Liver (tissue), 9 donors: ENCODE results near the gene CALU. TPM values are rescaled to one million over a fixed set of nuclear protein-coding genes. Genes with fewer than 3 reads are reported as not detected.

Experiments
- DNase-seq: peaks from one replicate; pipeline ENCODE4 v3.0.0-alpha.2; 2017; ENCODE audit warnings: low spot score
- H3K27ac ChIP-seq, 2 donors: one replicate each; pipeline ENCODE4 v1.7.0; 2013; ENCODE audit warnings: inconsistent platforms in 2 of 2, low read length in 2 of 2, control low read depth in 1 of 2, low read depth in 1 of 2, mild to moderate bottlenecking in 1 of 2
- H3K27me3 ChIP-seq, 4 donors: one replicate each; pipeline versions ENCODE4 v1.6.1 to v1.7.0; 2013; ENCODE audit warnings: low read length in 3 of 4, inconsistent platforms in 1 of 4, mild to moderate bottlenecking in 1 of 4, moderate library complexity in 1 of 4; ENCODE audit not compliant: control insufficient read depth in 4 of 4, insufficient read depth in 4 of 4
- H3K36me3 ChIP-seq, 4 donors: one replicate each; pipeline versions ENCODE4 v1.6.1 to v1.7.0; 2013; ENCODE audit warnings: low read length in 3 of 4, mild to moderate bottlenecking in 3 of 4, low read depth in 1 of 4, moderate library complexity in 1 of 4; ENCODE audit not compliant: control insufficient read depth in 4 of 4, insufficient read depth in 3 of 4
- H3K4me1 ChIP-seq, 4 donors: one replicate each; pipeline versions ENCODE4 v1.6.1 to v1.7.0; 2013; ENCODE audit warnings: low read length in 3 of 4, mild to moderate bottlenecking in 3 of 4, moderate library complexity in 1 of 4; ENCODE audit not compliant: control insufficient read depth in 4 of 4, insufficient read depth in 4 of 4
- H3K4me3 ChIP-seq, 3 donors: one replicate each; pipeline versions ENCODE4 v1.6.1 to v1.7.0; 2013; ENCODE audit warnings: low read length in 3 of 3, control low read depth in 1 of 3, low read depth in 1 of 3, mild to moderate bottlenecking in 1 of 3
- H3K9ac ChIP-seq, 2 donors: one replicate each; pipeline ENCODE4 v1.7.0; 2013; ENCODE audit warnings: low read length in 2 of 2, mild to moderate bottlenecking in 2 of 2, moderate library complexity in 2 of 2, control low read depth in 1 of 2, low read depth in 1 of 2
- H3K9me3 ChIP-seq, 4 donors: one replicate each; pipeline versions ENCODE4 v1.6.1 to v1.7.0; 2013; ENCODE audit warnings: low read length in 3 of 4; ENCODE audit not compliant: control insufficient read depth in 4 of 4
- EGR1 ChIP-seq, 2 donors: IDR thresholded peaks; 2 replicates each; pipeline ENCODE4 v1.6.1; 2016 to 2018; ENCODE audit warnings: antibody characterized with exemption in 2 of 2, low read depth in 2 of 2
- FOXA1 ChIP-seq: IDR thresholded peaks from 2 replicates; pipeline ENCODE4 v1.6.1; 2016; ENCODE audit warnings: antibody characterized with exemption
- FOXA2 ChIP-seq: IDR thresholded peaks from 2 replicates; pipeline ENCODE4 v1.6.1; 2016; ENCODE audit warnings: antibody characterized with exemption
- GABPA ChIP-seq, 2 donors: IDR thresholded peaks in 1 of 2; conservative IDR thresholded peaks in 1 of 2; 2 replicates each; pipeline ENCODE4 v1.6.1; 2016; ENCODE audit warnings: antibody characterized with exemption in 2 of 2, mild to moderate bottlenecking in 1 of 2, moderate library complexity in 1 of 2
- HNF4A ChIP-seq, 2 donors: conservative IDR thresholded peaks; 2 replicates each; pipeline ENCODE4 v1.6.1; 2016; ENCODE audit warnings: antibody characterized with exemption in 2 of 2, mild to moderate bottlenecking in 2 of 2
- HNF4G ChIP-seq: IDR thresholded peaks from 2 replicates; pipeline ENCODE4 v1.6.1; 2016; ENCODE audit warnings: antibody characterized with exemption
- MAX ChIP-seq: IDR thresholded peaks from 2 replicates; pipeline ENCODE4 v1.6.1; 2016; ENCODE audit warnings: antibody characterized with exemption
- RAD21 ChIP-seq, 2 donors: IDR thresholded peaks; 2 replicates each; pipeline ENCODE4 v1.6.1; 2016; ENCODE audit warnings: antibody characterized with exemption in 2 of 2, mild to moderate bottlenecking in 2 of 2
- RXRA ChIP-seq, 2 donors: IDR thresholded peaks; 2 replicates each; pipeline ENCODE4 v1.6.1; 2017 to 2018; ENCODE audit warnings: antibody characterized with exemption in 2 of 2, mild to moderate bottlenecking in 1 of 2
- SP1 ChIP-seq: IDR thresholded peaks from 2 replicates; pipeline ENCODE4 v1.6.1; 2018; ENCODE audit warnings: antibody characterized with exemption, mild to moderate bottlenecking
- TAF1 ChIP-seq: conservative IDR thresholded peaks from 2 replicates; pipeline ENCODE4 v1.6.1; 2016; ENCODE audit warnings: antibody characterized with exemption, mild to moderate bottlenecking
- ZBTB33 ChIP-seq: IDR thresholded peaks from 2 replicates; pipeline ENCODE4 v1.6.1; 2016; ENCODE audit warnings: antibody characterized with exemption
- WGBS: extraction: QIAGEN DNeasy Blood & Tissue Kit; methylation state at CpG from one replicate; pipeline ENCODE4 v1.1.7; 2013; 5-methylcytosine and 5-hydroxymethylcytosine counted together
- polyA plus RNA-seq, 2 donors: library from polyadenylated mRNA; stranded (reverse) in 1 of 2; unstranded in 1 of 2; fragments of 200-250 nt in 1 of 2; fragments of >200 nt in 1 of 2; fragmentation: Nextera tagmentation in 1 of 2; extraction: Ambion mirVana in 1 of 2; gene quantifications; one replicate each; pipeline versions ENCODE4 v1.2.1 to v1.2.3, GENCODE V29; 2013 to 2015
- total RNA-seq, 2 donors: library from RNA; depleted of rRNA; stranded (reverse); fragments of >200 nt; gene quantifications; one replicate each; pipeline ENCODE4 v1.2.3, GENCODE V29; 2014
- TF ChIP-seq, protein P1 (sequence below): IDR thresholded peaks from 2 replicates; pipeline ENCODE4 v1.6.1; 2016; ENCODE audit warnings: antibody characterized with exemption
- TF ChIP-seq, protein P2 (sequence below): fragments of 150-350 bp; IDR thresholded peaks from 2 replicates; pipeline ENCODE4 v1.5.1; 2017; ENCODE audit warnings: improper control_type of control experiment, low read depth, low read length; ENCODE audit not compliant: missing input control
- TF ChIP-seq, protein P3 (sequence below): IDR thresholded peaks from 2 replicates; pipeline ENCODE4 v1.6.1; 2016; ENCODE audit warnings: antibody characterized with exemption, mild to moderate bottlenecking
- donor health status: healthy.
- donor health status: healthy.
- donor health status: healthy.
- donor health status: healthy.
- donor health status: healthy.

CALU gene
- total and polyA plus RNA-seq, 4 donors, result 37.1 to 57.9 (median 42.5) TPM

GRCh38 chr7:128731184-128731583 lies 8.0 kb upstream of the CALU start (continued):
- TF ChIP-seq ZBTB33 (no peak), SP1 (no peak)

- no peaks in the 10 kb centered on the region for H3K4me1 ChIP-seq
- WGBS, result 81% methylated on average over 2 of the region's 2 CpGs
Measured at GRCh38 chr7:128732521-128733277, 6.5 kb upstream of the CALU start.

More at GRCh38 chr7:128732521-128733277, 6.5 kb upstream of the CALU start:
- Histone ChIP-seq H3K9ac (no peak overlapping the region), H3K9me3 (no peaks in the 10 kb centered on the region), H3K27ac (no peak overlapping the region), H3K27me3 (no peaks in the 10 kb centered on the region), H3K4me3 (no peak overlapping the region), H3K36me3 (no peaks in the 10 kb centered on the region)
- DNase-seq, result no peak
- TF ChIP-seq HNF4G (no peak), FOXA2 (no peak), FOXA1 (no peak), RXRA (IDR thresholded peaks at IDR 0.05) (no peak), SP1 (no peak), HNF4A (conservative IDR thresholded peaks at IDR 0.05) (no peak), ZBTB33 (no peak), GABPA (IDR thresholded peaks at IDR 0.05 in 1 of 2, conservative IDR thresholded peaks at IDR 0.05 in 1 of 2) (no peak), TAF1 (no peak), MAX (no peak), EGR1 (IDR thresholded peaks at IDR 0.05; ENCODE audit: low read depth in 2 of 2) (no peak), RAD21 (IDR thresholded peaks at IDR 0.05) (no peak)
- TF ChIP-seq, protein P1, sequence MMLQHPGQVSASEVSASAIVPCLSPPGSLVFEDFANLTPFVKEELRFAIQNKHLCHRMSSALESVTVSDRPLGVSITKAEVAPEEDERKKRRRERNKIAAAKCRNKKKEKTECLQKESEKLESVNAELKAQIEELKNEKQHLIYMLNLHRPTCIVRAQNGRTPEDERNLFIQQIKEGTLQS, result no peak
- TF ChIP-seq, protein P2, sequence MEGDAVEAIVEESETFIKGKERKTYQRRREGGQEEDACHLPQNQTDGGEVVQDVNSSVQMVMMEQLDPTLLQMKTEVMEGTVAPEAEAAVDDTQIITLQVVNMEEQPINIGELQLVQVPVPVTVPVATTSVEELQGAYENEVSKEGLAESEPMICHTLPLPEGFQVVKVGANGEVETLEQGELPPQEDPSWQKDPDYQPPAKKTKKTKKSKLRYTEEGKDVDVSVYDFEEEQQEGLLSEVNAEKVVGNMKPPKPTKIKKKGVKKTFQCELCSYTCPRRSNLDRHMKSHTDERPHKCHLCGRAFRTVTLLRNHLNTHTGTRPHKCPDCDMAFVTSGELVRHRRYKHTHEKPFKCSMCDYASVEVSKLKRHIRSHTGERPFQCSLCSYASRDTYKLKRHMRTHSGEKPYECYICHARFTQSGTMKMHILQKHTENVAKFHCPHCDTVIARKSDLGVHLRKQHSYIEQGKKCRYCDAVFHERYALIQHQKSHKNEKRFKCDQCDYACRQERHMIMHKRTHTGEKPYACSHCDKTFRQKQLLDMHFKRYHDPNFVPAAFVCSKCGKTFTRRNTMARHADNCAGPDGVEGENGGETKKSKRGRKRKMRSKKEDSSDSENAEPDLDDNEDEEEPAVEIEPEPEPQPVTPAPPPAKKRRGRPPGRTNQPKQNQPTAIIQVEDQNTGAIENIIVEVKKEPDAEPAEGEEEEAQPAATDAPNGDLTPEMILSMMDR, result no peak
- TF ChIP-seq, protein P3, sequence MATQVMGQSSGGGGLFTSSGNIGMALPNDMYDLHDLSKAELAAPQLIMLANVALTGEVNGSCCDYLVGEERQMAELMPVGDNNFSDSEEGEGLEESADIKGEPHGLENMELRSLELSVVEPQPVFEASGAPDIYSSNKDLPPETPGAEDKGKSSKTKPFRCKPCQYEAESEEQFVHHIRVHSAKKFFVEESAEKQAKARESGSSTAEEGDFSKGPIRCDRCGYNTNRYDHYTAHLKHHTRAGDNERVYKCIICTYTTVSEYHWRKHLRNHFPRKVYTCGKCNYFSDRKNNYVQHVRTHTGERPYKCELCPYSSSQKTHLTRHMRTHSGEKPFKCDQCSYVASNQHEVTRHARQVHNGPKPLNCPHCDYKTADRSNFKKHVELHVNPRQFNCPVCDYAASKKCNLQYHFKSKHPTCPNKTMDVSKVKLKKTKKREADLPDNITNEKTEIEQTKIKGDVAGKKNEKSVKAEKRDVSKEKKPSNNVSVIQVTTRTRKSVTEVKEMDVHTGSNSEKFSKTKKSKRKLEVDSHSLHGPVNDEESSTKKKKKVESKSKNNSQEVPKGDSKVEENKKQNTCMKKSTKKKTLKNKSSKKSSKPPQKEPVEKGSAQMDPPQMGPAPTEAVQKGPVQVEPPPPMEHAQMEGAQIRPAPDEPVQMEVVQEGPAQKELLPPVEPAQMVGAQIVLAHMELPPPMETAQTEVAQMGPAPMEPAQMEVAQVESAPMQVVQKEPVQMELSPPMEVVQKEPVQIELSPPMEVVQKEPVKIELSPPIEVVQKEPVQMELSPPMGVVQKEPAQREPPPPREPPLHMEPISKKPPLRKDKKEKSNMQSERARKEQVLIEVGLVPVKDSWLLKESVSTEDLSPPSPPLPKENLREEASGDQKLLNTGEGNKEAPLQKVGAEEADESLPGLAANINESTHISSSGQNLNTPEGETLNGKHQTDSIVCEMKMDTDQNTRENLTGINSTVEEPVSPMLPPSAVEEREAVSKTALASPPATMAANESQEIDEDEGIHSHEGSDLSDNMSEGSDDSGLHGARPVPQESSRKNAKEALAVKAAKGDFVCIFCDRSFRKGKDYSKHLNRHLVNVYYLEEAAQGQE, result no peak
